Measurements from ENCODE around the gene INPP5K. TPM values are rescaled to one million over a fixed set of nuclear protein-coding genes. Genes with fewer than 3 reads are reported as not detected.
A peak's percentile ranks its signal among the peaks of the same experiment; 100 is the strongest.
"Not testable (repeated sequence)": the region's sequence is repeated elsewhere in the genome, so short reads cannot be mapped to it uniquely, and the experiment has no call there.

INPP5K gene
- polyA plus RNA-seq: 10 to 100 TPM; 21.9 to 88.5 (median 41.5) TPM

GRCh38 chr17:1516388-1517161 lies at the start of gene INPP5K:
Gene INPP5K, minus strand, starts transcription at chr17:1516612. Its CDS starts 113 bp downstream, at chr17:1516499.
- WGBS, 3 donors: 0 to 1% (median 0%) methylated on average over 76 to 91 of the region's 91 CpGs
- peak within 1 kb of the TSS; percentile 56 for H3K27ac ChIP-seq (ENCODE audit: low read depth, low read length)

DNA sequence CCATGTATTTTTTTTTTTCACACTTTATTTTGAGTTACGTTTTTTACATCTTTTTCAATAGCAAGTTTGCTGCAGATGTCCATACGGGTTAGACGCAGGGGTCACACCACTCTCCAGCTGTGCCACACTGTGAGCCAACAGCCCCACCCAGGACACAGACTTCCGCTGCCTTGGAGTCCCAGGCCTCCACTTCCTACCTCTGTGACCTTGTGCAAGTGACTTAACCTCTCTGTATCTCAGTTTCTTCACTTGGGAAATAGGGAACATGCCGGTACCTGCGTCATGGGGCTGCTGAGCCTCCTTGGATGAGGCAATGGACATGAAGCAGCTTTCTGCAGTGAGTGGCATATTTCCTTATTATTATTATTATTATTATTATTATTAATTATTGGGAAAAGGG lies 49.5 kb upstream of the INPP5K start:
- no peak overlapping the region for H3K27ac ChIP-seq (ENCODE audit: low read depth, low read length)
- WGBS, 3 donors: 43 to 79% (median 48%) methylated on average over 6 of the region's 6 CpGs

DNA sequence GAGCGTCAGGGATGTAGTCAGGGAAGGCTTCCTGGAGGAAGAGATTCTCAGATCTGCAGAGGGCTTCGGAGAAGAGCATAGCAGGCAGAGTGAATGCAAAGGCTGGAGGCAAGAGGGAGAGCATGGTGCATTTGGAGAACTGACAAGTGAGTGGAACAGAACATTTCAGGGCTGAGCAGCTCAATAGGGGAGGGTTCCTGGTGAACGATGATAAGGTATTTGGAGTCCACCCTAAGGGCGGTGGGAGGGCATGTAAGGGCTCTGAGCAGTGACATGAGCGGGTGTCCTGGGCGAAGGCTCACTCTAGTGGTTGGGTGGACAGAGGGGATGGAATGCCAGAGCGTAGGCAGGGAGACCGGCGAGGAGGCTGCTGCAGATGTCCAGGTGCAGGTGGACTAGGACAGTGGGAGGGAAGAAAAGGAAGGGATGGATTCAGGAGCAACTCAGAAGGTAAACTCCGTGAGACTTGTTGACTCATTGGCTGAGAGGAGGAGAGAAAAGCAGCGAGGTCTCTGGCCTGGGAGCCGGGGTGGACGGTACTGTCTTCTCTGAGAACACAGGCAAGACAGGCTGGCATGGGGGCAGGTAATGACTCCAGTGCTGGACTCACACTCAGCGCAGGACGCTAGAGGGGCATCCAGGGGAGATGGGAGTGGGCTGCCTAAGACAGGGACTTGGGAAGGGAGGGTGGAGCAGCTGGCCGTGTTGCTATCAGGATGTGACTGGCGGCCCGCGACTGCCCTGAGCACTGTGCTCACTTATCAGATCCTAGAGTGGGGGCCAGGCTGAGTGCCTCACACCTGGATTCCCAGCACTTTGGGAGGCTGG lies 47.6 kb upstream of the INPP5K start:
- 56 to 79% (median 74%) methylated on average over 19 of the region's 19 CpGs for WGBS, 3 donors
- H3K27ac ChIP-seq (ENCODE audit: low read depth, low read length): no peak overlapping the region

GRCh38 chr17:1563471-1563785 lies 47.0 kb upstream of the INPP5K start:
- not testable (repeated sequence) for H3K27ac ChIP-seq (ENCODE audit: low read depth, low read length)
- WGBS, 3 donors: 75 to 87% (median 83%) methylated on average over 15 of the region's 15 CpGs

GRCh38 chr17:1562176-1562643 lies 45.8 kb upstream of the INPP5K start:
- WGBS, 3 donors: 1% methylated on average over 34 to 60 of the region's 62 CpGs
- peak overlapping the region; percentile 87 for H3K27ac ChIP-seq (ENCODE audit: low read depth, low read length)

GRCh38 chr17:1561420-1562175 lies 45.2 kb upstream of the INPP5K start:
- H3K27ac ChIP-seq (ENCODE audit: low read depth, low read length): peak overlapping the region; percentile 87
- whole genome bisulfite sequencing, 3 donors: 5 to 8% (median 8%) methylated on average over 41 to 47 of the region's 47 CpGs

DNA sequence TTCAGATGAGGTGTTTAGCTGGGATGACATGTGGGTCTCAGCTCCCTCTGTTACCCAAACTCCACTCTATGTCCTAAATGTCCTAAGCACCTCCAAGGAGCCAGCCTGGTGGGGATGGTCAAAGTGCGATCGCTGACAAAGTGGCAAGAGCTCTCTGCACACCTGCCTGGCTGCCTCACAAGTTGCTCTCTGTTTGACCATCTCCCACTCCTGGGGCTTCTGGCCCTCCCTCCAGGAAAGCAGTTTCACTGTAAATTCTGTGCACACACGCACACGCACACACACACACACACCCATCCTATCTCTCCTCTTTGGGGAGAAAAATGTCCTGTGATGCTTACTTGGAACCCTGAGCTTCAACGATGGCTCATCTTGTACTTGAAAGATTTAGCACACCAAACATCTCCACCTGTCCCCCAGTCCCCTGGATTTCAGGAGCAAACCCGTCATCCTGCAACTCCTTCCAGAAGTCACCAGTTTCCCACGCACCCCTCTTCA lies 44.5 kb upstream of the INPP5K start:
- WGBS, 3 donors: 58 to 82% (median 75%) methylated on average over 7 of the region's 7 CpGs
- H3K27ac ChIP-seq (ENCODE audit: low read depth, low read length): no peak overlapping the region

- 68 to 77% (median 72%) methylated on average over 22 of the region's 22 CpGs for WGBS, 3 donors
- H3K27ac ChIP-seq (ENCODE audit: low read depth, low read length): no peak overlapping the region
Measured at GRCh38 chr17:1560101-1560857, 43.9 kb upstream of the INPP5K start.

DNA sequence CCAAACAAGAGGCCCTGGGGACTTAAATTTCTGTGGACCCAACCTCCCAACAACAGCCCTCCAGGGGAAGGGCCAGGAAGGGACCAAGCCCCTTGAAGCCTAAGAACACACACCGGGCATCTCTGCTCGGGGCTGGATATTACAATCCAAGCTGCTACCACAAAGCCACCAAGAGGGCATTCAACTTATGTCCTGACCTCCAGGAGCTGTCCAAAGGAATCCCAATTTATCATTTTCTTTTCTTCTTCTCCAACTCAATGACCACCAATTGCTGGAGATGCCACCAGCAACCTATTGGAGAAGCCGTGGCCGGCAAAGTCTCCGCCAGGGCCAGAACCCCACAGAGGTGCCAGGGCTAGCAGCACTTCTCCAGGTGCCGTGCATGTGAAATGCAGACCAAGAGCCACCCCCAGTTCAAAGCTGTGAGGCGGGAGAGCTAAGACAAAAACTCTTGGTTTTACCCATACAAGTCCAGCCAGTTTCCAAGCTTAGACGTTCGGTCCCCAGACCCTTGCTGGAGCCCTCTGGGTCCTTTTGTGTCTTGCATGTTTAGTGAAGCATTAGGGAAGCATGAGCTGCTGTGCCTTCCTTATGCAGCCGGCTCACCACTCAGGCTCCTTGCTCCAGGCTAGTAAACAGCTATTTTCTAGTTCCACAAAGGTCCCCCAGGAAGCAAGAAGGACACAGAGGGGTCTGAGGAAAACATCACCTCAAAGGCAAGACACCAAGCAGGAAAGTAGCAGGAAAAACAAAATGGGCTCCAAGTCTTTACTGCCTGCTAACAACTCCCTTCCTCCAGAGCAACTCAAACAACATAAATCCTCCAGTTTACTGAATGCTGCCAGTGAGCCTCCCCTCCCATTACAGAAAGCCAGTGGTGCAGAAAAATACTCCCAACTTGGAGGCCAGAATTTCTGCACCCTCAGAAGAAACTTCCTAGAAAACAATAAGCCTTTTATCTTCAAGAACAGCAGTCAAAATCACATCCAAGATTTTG lies 42.9 kb upstream of the INPP5K start:
- H3K27ac ChIP-seq (ENCODE audit: low read depth, low read length): no peak overlapping the region

GRCh38 chr17:1558401-1558800 lies 42.0 kb upstream of the INPP5K start:
- WGBS, 3 donors: 65 to 69% (median 68%) methylated on average over 3 of the region's 3 CpGs
- H3K27ac ChIP-seq (ENCODE audit: low read depth, low read length): no peak overlapping the region

More for the DNA sequence above, 42.9 kb upstream of the INPP5K start:
- 79 to 88% (median 85%) methylated on average over 10 of the region's 10 CpGs for WGBS, 3 donors

DNA sequence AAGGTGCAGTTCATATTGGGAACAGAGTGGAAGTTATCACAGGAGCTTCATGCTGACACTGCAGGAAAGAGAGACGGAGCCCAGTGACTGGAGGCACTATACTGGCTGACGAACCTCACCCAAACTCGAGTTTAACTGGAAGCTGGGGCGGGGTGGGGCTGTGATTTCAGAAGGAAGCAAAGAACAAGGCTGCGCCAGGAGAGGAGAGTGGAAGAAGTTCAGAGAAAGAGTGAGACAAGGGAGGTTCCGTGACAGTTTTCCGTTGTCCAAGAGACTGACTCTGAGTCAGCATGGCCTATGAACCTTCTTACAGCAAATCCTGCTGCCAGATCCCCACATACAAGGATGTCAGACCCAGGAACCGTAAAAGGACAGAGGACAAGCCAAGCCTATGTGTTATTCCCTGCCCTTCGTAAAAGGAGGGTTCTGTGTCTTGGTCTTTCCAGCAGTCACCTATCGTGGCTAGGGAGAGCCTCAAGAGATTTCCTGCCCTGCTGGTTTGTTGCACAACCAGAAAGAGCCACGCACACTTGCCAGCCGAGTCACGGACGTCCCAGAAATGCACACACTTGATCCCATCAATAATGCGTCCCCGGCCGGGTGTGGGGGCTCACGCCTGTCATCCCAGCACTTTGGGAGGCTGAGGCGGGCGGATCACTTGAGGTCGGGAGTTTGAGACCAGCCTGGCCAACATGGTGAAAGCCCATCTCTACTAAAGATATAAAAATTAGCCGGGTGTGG lies 41.1 kb upstream of the INPP5K start:
- 71 to 85% (median 74%) methylated on average over 22 of the region's 22 CpGs for WGBS, 3 donors
- no peak overlapping the region for H3K27ac ChIP-seq (ENCODE audit: low read depth, low read length)

DNA sequence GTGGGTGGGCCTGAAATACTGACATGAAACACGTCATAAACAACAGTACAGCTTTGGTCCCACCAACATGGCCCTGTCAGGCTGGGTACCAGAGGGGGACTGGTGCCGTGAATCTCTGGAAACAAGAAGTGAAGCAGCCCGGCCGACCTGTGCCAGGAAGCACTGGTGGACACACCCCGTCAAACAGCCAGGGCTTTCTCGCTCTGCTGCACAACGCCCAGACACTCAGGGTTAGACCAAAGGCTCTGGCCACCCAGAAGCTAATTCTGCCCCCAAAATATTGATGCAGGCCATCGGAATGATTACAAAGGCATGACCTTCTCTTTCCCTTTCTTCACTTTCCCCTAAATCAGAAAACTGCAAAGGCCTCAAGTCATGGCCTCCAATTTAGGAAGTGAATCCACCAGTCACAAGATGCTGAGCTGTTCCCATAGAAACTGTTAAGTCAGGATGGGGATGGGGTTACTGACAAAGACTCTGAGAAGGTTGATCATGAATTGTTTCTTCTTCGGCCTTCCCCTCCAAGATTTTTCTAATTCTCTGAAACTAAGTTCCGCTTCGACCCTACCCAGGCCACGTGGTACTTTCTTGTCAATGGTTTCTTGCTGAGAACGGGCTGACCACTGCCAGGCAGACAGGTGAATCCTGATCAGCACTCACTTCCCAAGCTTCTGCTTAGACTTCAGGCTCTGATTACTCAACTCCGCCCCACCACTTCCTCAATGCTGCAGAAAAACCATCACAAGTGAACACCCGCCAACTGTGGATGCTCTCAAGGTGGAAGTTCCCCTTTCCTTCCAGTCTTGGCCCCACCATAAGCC lies 39.4 kb upstream of the INPP5K start:
- 54 to 77% (median 58%) methylated on average over 15 of the region's 15 CpGs for WGBS, 3 donors
- no peak overlapping the region for H3K27ac ChIP-seq (ENCODE audit: low read depth, low read length)

DNA sequence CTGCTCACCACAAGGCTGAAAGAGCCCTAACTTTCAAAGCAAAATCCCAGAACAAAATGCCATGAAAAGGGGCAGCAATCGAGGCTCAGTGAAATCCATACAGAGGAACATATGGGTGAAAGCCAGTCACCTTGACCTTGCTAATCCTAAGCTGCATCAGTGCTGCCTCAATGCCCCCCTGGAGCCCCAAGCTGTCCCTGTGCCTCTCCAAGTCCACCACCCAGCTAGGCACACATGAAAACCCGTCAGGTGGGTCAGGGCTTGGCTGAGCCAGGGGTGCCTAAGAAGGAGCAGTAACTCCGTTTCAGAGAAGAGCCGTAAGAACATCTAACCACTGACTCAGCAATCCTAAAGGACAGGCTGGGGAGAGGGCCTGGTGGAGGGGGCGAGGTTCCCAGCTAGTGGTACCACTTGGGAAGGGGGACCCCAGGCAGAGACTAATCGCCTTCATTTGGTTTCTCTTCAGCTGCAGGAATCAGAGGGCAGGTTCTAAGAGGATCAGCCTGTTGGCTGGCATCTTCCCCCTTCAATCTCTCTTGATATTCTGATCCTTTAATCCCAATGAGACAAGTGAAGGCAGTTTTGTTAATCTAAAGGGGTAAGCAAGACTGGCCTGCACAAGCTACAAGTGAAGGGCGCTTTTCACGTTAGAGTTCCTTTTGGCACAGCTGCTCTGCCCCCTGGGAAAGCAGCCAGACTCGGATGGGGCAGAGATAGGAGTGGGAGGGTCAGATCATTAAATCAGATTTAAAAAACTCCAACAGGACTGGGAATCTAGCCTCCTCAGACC lies 38.5 kb upstream of the INPP5K start:
- no peak overlapping the region for H3K27ac ChIP-seq (ENCODE audit: low read depth, low read length)
- WGBS, 3 donors: 69 to 79% (median 71%) methylated on average over 9 of the region's 9 CpGs

DNA sequence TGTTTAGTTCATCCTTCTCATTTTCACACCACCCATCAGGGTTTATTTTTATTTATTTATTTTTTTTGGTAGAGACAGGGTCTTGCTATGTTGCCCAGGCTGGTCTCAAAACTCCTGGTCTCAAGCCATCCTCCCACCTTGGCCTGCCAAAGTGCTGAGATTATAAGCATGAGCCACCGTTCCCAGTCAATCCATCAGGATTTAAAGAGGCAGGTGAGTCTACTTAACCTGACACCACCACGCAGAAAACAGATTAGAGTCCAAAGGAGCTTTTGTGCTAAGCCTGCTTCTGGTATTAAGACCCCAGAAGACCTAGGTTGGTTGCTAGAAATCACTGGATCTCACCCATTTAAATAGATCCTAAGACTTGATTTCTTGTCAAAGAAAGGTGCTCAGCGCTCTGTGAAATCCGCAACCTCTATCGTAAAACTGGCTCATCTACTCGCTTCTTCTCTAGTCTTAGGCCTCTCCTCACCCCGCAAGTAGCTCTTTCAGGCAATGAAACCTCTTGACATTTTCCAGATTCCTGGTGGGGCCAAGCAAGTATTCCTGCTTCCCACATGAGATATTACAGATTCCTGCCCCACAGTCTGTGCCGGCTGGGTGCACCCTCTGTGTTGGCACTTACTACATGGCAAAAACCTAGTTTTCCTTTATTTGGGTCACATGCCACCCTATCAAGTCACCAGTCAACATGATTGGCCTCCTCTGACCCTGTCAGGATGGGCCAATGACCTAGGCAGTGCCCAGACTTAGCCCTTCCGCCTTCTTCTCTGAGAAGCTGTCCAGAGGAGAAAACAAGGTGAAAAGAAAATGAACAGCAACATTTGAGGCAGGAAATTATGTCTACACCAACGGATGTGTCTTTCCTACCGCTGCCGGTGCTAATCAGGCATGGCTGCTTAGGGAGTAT lies 37.2 kb upstream of the INPP5K start:
- no peak overlapping the region for H3K27ac ChIP-seq (ENCODE audit: low read depth, low read length)
- 79 to 87% (median 80%) methylated on average over 12 of the region's 12 CpGs for WGBS, 3 donors

Measured in adipose tissue (tissue), 3 donors.